GM12891 (cell line): Measurements from ENCODE around the gene CHCHD4.

Experiments
- POLR2A ChIP-seq: IDR thresholded peaks from 2 replicates; pipeline ENCODE4 v1.6.1; 2011; ENCODE audit warnings: low read depth, low read length, control low read depth
- POLR2AphosphoS5 ChIP-seq: IDR thresholded peaks from 2 replicates; pipeline ENCODE4 v1.6.1; 2011; ENCODE audit warnings: low read depth, low read length, control low read depth
- SPI1 ChIP-seq: IDR thresholded peaks from 2 replicates; pipeline ENCODE4 v1.6.1; 2011; ENCODE audit warnings: low read depth, low read length, control low read depth

DNA sequence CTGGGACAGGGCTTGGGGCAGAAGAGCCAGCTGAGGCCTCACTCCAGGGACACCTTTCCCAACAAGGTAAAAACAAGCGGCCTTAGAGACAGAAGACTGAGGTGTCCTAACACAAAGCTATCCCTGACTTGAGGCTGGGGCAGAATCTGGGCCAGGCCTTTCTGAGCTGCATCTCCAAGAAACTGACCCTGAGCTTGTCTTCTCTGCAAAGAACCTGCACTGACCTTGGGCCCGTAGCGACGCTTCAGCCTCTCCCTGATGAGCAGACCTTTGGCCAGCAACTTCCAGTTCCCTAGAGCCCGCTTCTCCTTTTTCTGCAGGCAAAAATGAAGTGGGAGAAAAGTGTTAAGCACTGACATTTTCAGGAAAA is 22.4 kb upstream of the CHCHD4 start:
- no peak for TF ChIP-seq POLR2AphosphoS5
- no peak for TF ChIP-seq POLR2A
- TF ChIP-seq SPI1 = no peak
